SU-DHL-6 (cell line): ENCODE measurements around the gene OLAH.

Experiments
- CTCF ChIP-seq: fragments of 200-600 bp; sonication (generic); IDR thresholded peaks from one replicate; pipeline ENCODE4 v1.5.1; 2017; ENCODE audit warnings: antibody characterized with exemption, mild to moderate bottlenecking, low read length, moderate library complexity; ENCODE audit not compliant: insufficient read depth, poor library complexity, severe bottlenecking
- EZH2phosphoT487 ChIP-seq: fragments of 200-600 bp; sonication (generic), shearing (Covaris generic); conservative IDR thresholded peaks from 2 replicates; pipeline ENCODE4 v1.6.1; 2018; ENCODE audit warnings: mild to moderate bottlenecking, antibody characterized with exemption, low read length, moderate library complexity, mixed read lengths

- TF ChIP-seq CTCF (no peak), EZH2phosphoT487 (no peak)
Observed at GRCh38 chr10:15096661-15097010, 52.9 kb downstream of the OLAH start.
